Embryonic facial prominence (tissue), 1 donor: ENCODE results near the gene RAB11FIP3.

Experiments
- DNase-seq: peaks from one replicate; pipeline ENCODE4 v3.0.0-alpha.2; 2016; ENCODE audit errors: extremely low spot score

RAB11FIP3 gene

DNA sequence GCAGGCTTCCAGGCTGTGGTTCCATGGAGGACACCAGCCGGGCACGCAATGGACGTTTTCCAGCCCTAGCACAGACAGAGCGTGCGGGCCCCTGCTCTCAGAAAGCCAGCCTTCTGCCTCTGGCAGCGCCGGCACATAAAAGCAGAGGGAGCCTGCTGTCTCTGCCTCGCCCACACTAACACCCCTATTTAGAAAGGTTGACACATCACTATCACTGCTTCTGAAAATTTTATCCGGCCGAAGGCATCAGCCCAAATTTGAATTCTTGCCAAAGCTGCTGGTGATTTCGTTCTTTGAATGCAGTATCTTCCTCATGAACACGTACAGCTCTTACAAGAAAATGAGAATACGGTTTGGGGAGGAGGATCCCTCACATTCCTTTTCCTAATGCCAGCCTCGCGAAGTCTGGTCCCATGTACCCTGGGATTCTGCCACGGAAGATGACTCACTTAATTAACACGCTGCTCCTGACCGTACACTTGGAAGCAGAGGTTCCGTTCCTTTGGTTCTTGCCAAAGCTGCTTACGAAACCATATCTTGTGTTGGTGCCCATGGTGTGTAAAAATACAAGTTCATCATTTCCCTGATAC lies 1.3 kb upstream of the RAB11FIP3 start:
- DNase-seq, result no peak

- no peak for DNase-seq
These were observed 797 bp upstream of the RAB11FIP3 start for GRCh38 chr16:424623-425081.

- DNase-seq, result no peak
These were observed 278 bp downstream of the RAB11FIP3 start for GRCh38 chr16:425740-426114.

DNA sequence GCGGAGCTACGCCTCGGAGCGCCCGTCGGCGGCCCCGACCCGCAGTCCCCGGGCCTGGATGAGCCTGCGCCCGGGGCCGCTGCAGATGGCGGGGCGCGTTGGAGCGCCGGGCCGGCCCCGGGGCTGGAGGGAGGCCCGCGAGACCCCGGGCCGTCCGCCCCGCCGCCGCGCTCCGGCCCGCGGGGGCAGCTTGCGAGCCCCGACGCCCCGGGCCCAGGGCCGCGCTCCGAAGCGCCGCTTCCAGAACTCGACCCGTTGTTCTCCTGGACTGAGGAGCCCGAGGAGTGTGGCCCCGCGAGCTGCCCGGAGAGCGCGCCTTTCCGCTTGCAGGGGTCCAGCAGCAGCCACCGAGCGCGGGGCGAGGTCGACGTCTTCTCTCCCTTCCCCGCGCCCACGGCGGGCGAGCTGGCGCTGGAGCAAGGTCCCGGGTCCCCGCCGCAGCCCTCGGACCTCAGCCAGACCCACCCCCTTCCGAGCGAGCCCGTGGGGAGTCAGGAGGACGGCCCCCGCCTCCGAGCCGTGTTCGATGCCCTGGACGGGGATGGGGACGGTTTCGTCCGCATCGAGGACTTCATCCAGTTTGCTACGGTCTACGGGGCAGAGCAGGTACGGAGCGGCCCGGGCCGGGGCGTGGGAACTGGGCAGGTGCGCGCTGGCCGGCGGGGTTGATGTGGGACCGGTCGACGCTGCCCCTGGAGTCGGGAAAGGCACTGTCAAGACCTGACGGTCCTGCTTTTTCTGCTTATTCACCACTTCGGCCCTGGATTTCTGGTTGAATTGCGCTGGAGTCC lies 861 bp downstream of the RAB11FIP3 start:
- no peak for DNase-seq

DNA sequence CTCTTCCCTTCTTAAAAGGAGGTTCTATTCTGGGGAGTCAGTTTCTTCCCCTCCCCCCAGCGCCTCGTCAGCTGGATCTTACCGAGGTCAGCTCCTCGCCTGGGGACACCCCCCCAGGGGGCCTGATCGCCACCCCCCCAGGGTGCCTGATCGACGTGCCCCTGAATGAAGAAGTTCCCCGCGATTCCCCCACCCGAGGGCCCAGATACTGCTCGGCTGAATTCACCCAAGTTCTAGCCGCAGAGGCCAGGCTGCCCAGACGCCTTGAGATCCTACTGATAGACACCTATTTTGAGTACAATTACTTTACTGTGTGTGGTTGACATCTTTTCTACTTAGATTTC lies 1.4 kb downstream of the RAB11FIP3 start:
- no peak for DNase-seq

DNA sequence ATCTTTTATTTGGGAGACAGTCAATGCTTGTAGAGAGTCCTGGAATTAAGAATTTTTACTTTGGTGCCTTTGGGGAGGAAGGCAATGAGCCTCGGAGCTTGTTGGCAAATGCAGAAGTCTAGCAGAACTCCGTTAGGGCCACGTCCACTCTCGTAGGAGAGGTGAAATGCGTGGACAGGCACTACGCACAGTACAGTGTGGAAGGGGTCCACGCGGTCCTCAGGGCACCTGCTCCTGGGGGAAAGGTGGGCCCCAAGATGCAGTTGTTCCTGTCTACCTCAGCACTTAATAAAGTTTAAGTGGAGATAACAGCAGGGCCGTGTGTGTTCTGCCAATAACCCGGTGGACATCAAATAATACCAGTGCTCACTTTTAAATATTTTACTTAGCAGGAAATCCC lies 1.8 kb downstream of the RAB11FIP3 start:
- DNase-seq, result no peak

GRCh38 chr16:430904-431303 lies 5.5 kb downstream of the RAB11FIP3 start:
- no peak for DNase-seq

- DNase-seq, result no peak
These were observed 15.2 kb downstream of the RAB11FIP3 start for GRCh38 chr16:440627-441026.

GRCh38 chr16:441447-441846 lies 16.0 kb downstream of the RAB11FIP3 start:
- no peak for DNase-seq

DNA sequence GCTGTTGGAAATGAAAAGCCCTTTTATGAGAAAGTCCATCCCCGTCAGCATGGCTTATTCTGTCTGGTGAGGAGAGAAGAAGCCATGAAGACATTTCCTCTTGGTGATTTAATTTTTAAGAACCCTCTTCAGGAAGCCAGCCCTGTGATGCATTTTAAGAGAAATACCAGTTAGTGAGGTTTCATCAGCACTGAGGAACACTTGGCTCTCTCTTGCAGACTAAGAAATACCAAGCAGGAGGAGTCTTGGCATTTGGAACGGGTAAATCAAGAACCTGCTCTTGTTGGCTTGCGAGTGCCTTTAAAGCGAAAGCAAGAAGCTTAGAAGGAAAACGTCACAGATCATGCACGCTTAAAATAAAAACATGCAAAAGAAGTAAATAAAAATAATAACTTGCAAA lies 17.5 kb downstream of the RAB11FIP3 start:
- no peak for DNase-seq

- DNase-seq, result no peak
These were observed 18.6 kb downstream of the RAB11FIP3 start for GRCh38 chr16:444027-444426.

DNA sequence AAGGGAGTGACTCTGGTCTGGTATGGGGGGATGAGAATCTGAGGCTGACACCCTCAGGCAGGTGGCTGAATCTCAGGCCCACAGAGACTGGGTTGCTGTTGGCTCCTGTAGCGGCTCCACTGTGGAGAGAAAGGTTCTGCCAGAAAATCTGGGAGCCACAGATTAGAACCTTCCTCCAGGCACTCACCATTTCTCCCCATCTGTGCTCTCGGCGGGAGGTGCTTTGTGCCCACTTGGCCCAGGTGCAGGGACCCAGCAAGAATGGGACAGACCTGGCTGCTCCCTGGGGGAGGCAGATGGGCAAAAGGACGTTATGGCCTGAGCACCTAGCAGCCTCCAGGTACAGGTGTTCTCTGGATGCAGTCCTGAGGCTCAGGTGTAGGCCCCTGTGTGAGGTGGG lies 20.1 kb downstream of the RAB11FIP3 start:
- no peak for DNase-seq

DNA sequence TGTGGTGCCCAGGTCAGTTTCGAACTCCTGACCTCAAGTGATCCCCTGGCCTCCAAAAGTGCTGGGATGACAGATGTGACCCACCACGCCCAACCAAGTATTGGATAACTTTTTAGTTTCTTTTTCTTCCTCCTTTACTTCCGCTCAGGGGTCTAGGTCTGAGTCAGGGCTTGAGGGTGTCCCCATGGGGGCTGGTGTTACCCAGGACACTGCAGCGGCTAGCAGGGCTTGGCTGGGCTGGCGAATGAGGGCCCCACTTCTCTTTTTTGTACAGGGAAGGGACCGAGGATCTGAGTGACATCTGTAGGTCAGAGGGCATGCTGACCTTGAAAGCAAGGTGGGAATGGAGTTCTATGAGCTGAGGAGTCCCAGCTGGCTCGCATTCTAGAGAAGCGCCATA lies 24.9 kb downstream of the RAB11FIP3 start:
- no peak for DNase-seq

DNA sequence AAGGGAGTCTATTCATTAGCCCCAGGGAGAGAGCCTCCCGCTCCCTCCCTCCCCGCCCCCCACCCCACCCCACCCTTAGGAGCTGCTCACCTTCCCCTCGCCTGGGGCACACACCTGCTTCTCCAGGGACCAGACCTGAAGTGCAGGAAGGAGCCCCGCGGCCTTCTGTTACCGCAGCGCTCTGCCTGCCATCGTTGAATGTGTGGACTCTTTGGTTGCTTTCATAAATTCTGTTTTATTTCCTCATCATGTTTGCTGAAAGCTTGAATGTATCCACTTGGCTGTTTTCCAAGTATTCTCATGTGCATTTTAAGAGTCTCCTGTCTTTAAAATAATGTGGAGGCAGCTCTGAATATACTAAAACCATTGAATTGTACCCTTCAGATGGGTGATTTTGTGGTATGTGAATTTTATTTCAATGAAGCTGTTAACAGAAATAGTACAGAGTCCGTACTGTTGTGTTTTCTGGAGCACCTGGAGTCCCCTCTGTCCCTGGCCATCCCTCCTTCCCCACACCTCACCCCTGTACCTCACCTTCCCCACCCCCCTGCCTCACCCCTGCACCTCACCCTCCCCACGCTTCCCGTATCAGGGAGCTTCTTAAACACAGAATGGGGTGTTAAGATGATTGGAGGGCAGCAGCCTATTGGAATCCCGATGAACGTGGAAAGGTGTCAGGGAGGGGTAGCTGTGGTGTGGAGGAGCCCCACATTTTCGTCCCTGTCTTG lies 25.5 kb downstream of the RAB11FIP3 start:
- peak; percentile 45 for DNase-seq

DNA sequence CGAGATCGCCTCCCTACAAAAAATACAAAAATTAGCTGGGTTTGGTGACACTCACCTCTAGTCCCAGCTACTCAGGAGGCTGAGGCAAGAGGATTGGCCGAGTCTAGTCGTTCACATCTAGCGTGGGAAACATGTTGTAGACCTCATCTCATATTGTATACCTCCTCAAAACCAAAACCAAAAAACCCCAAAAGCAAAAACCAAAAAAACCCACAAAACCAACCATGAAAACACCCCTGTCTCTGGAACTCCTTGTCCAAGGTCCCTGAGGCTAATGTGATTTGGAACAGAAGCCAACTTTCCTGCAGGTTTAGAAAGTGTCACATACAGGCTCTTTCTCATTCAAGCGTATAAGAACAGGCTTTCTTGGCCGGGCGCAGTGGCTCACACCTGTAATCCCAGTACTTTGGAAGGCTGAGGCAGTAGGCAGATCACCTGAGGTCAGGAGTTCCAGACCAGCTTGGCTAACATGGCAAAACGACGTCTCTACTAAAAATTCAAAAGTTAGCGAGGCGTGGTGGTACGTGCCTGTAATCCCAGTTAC lies 29.0 kb downstream of the RAB11FIP3 start:
- DNase-seq, result no peak

GRCh38 chr16:455453-455852 lies 30.0 kb downstream of the RAB11FIP3 start:
- no peak for DNase-seq

DNA sequence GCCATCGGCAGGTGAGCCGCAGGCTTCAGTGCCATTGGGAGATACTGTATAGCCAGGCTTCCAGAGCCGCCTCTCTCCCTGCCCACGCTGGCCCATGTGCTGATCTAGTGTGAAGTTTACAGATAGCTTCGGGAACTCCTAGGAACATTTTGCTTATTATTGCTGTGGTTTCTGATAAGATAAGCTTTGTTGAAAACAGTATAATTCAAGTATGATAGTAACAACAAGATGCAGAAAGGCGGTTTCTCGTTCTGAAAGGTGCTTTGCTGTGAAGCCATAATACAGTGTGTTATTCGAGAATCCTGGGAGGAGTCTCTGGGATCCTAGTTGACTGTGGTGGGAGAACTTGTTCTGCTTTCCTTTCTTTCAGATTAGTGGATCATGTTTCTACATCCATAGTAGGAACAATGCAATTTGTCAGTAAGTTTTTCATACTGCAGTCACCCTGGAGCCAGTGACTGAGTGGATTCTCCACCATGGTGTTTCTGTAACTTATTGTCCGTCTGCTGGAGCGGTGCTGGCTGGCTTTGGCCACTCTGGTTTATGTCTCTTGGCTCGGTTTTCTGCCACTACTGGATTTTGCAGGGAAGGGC lies 31.5 kb downstream of the RAB11FIP3 start:
- DNase-seq, result peak; percentile 39

GRCh38 chr16:457732-458400 lies 32.4 kb downstream of the RAB11FIP3 start:
- no peak for DNase-seq

- DNase-seq, result no peak
These were observed 34.3 kb downstream of the RAB11FIP3 start for GRCh38 chr16:459761-460160.

GRCh38 chr16:460787-461186 lies 35.3 kb downstream of the RAB11FIP3 start:
- DNase-seq, result no peak

DNA sequence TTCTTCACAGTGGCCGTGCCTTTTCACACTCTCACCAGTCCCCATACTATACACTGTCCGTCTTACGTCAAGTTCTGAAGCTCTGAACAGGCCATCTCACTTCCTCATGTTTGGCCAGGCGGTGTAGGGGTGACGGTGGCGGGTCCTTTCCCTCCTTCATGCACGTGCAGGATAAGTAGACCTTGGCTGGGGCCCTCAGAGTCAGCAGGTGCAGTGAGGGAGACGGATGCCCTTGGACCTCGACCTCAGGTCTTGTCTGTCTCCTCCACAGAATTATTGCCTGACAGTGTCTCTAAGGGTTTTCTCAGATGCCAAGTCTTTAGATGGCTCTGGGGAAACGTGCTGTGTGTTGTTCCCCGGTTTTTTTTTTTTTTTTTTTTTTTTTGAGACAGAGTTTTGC lies 37.6 kb downstream of the RAB11FIP3 start:
- DNase-seq, result no peak

GRCh38 chr16:466651-467050 lies 41.2 kb downstream of the RAB11FIP3 start:
- DNase-seq, result no peak
